MM.1S (cell line): ENCODE data around the gene GSDMA.

ENCODE experiments used
- EZH2 ChIP-seq: fragments of 300-600 bp; sonication (generic); optimal IDR thresholded peaks from 2 replicates; pipeline ENCODE3; 2017; ENCODE audit warnings: low read depth, mild to moderate bottlenecking, antibody characterized with exemption, low read length, mixed read lengths
- TF ChIP-seq, protein P1 (sequence below): fragments of 300-600 bp; sonication (generic); IDR thresholded peaks from 2 replicates; pipeline ENCODE4 v1.5.1; 2016; ENCODE audit warnings: antibody characterized with exemption, low read length, mixed read lengths

DNA sequence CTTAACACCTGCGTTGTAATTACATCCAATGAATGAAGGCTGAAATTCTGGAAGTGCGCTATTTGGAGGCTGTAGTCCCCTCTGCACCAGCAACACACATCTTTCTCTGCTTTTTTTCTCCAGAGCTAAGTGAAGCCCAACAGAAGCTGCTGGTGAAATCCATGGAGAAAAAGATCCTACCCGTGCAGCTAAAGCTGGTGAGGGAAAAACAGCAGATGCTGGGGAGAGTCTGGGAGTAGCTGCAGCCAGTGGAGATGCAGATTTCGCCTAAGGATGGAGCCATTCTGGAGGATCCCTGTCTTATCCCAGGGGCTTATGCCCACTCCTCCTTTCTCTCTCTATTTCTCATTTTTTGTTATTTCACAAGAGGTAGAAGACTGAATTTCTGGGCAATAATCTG, 13.0 kb downstream of the GSDMA start:
- TF ChIP-seq, protein P1, sequence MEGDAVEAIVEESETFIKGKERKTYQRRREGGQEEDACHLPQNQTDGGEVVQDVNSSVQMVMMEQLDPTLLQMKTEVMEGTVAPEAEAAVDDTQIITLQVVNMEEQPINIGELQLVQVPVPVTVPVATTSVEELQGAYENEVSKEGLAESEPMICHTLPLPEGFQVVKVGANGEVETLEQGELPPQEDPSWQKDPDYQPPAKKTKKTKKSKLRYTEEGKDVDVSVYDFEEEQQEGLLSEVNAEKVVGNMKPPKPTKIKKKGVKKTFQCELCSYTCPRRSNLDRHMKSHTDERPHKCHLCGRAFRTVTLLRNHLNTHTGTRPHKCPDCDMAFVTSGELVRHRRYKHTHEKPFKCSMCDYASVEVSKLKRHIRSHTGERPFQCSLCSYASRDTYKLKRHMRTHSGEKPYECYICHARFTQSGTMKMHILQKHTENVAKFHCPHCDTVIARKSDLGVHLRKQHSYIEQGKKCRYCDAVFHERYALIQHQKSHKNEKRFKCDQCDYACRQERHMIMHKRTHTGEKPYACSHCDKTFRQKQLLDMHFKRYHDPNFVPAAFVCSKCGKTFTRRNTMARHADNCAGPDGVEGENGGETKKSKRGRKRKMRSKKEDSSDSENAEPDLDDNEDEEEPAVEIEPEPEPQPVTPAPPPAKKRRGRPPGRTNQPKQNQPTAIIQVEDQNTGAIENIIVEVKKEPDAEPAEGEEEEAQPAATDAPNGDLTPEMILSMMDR: no peak
- TF ChIP-seq EZH2: no peak
